GM12892 (cell line): Measurements from ENCODE around the gene RIN2.

ENCODE experiments used
- POLR2A ChIP-seq: IDR thresholded peaks from 2 replicates; pipeline ENCODE4 v1.6.1; 2011; ENCODE audit warnings: low read depth, low read length, control low read depth
- TAF1 ChIP-seq: IDR thresholded peaks from 2 replicates; pipeline ENCODE4 v1.6.1; 2011; ENCODE audit warnings: low read depth, mild to moderate bottlenecking, control low read depth, low read length, borderline replicate concordance

DNA sequence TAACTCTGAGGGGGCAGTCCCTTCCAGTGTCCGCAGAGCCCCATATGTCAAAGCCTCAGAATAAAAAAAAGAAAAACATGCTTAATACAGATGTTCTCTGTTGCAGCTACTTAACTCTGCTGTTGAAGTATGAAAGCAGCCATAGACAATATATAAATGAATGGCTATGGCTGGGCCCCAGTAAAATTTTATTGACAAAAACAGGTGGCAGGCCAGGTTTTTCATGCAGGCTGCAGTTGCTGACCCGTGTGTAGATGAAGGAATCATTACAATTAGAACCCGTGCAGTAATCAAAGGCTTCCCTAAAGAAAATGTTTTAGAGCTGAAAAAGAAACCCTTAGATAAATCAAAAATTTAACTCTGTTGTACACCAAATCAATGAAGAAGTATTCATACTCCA, 13.0 kb upstream of the RIN2 start:
- no peak for TF ChIP-seq POLR2A
- TF ChIP-seq TAF1: no peak
